Thymus (tissue), 11 donors: Measurements from ENCODE around the gene KLK2. TPM values are rescaled to one million over a fixed set of nuclear protein-coding genes. Genes with fewer than 3 reads are reported as not detected.

Experiments used
- DNase-seq, 9 donors: peaks; one replicate each; pipeline ENCODE4 v3.0.0-alpha.2; 2013; ENCODE audit warnings: low spot score in 9 of 9, low read depth in 6 of 9, missing footprints in 1 of 9
- H3K27ac ChIP-seq, 2 donors: one replicate each; pipeline ENCODE4 v1.5.1; 2013; ENCODE audit warnings: control low read depth in 1 of 2, low read depth in 1 of 2, low read length in 1 of 2, mild to moderate bottlenecking in 1 of 2, moderate library complexity in 1 of 2
- H3K27me3 ChIP-seq, 2 donors: one replicate each; pipeline ENCODE4 v1.5.1; 2013; ENCODE audit warnings: low read length in 1 of 2; ENCODE audit not compliant: control insufficient read depth in 2 of 2, insufficient read depth in 1 of 2
- H3K36me3 ChIP-seq, 2 donors: one replicate each; pipeline ENCODE4 v1.5.1; 2013; ENCODE audit warnings: low read length in 1 of 2, mild to moderate bottlenecking in 1 of 2, moderate library complexity in 1 of 2; ENCODE audit not compliant: control insufficient read depth in 2 of 2, insufficient read depth in 2 of 2
- H3K4me1 ChIP-seq, 2 donors: one replicate each; pipeline ENCODE4 v1.5.1; 2013; ENCODE audit warnings: low read length in 2 of 2; ENCODE audit not compliant: control insufficient read depth in 2 of 2, insufficient read depth in 2 of 2
- H3K4me3 ChIP-seq, 2 donors: one replicate each; pipeline ENCODE4 v1.5.1; 2013; ENCODE audit warnings: low read length in 2 of 2, control low read depth in 1 of 2, mild to moderate bottlenecking in 1 of 2
- H3K9me3 ChIP-seq, 2 donors: one replicate each; pipeline ENCODE4 v1.5.1; 2013; ENCODE audit warnings: low read length in 1 of 2, mild to moderate bottlenecking in 1 of 2; ENCODE audit not compliant: control insufficient read depth in 2 of 2, insufficient read depth in 1 of 2
- WGBS: extraction: QIAGEN DNeasy Blood & Tissue Kit; methylation state at CpG from one replicate; pipeline ENCODE4 v1.1.7; 2013; 5-methylcytosine and 5-hydroxymethylcytosine counted together
- polyA plus RNA-seq: library from polyadenylated mRNA; stranded (reverse); fragments of 200-250 nt; gene quantifications from one replicate; pipeline ENCODE4 v1.2.3, GENCODE V29; 2013
- total RNA-seq: library from RNA; stranded (reverse); fragments of 120-200 nt; gene quantifications from one replicate; pipeline ENCODE4 v1.2.4, GENCODE V29; 2013
- donor health status: healthy.

KLK2 gene
- total and polyA plus RNA-seq, 2 donors: under 0.01 to 0.50 TPM

DNA sequence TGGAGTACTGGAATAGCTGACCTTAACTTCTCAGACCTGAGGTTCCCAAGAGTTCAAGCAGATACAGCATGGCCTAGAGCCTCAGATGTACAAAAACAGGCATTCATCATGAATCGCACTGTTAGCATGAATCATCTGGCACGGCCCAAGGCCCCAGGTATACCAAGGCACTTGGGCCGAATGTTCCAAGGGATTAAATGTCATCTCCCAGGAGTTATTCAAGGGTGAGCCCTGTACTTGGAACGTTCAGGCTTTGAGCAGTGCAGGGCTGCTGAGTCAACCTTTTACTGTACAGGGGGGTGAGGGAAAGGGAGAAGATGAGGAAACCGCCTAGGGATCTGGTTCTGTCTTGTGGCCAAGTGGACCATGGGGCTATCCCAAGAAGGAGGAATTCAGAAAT, 12.2 kb upstream of the KLK2 start:
- Histone ChIP-seq H3K4me3 (no peak overlapping the region), H3K27me3 (peaks cover 0 to 12% of the 10 kb centered on the region in 2 donors), H3K27ac (no peak overlapping the region), H3K4me1 (no peaks in the 10 kb centered on the region), H3K9me3 (no peaks in the 10 kb centered on the region), H3K36me3 (no peaks in the 10 kb centered on the region)
- no peak for DNase-seq
- WGBS: 87% methylated on average over 5 of the region's 5 CpGs

- Histone ChIP-seq H3K36me3 (no peaks in the 10 kb centered on the region), H3K27ac (no peak overlapping the region), H3K9me3 (no peaks in the 10 kb centered on the region), H3K4me3 (no peak overlapping the region), H3K4me1 (no peaks in the 10 kb centered on the region), H3K27me3 (peaks cover 0 to 12% of the 10 kb centered on the region in 2 donors)
- DNase-seq: no peak
- WGBS: 74% methylated on average over 7 of the region's 7 CpGs
These were observed 11.5 kb upstream of the KLK2 start for GRCh38 chr19:50861496-50862286.

- DNase-seq: no peak
- Histone ChIP-seq H3K4me1 (no peaks in the 10 kb centered on the region), H3K36me3 (no peaks in the 10 kb centered on the region), H3K9me3 (no peaks in the 10 kb centered on the region), H3K27ac (no peak overlapping the region), H3K27me3 (peaks cover 0 to 1% of the 10 kb centered on the region in 2 donors), H3K4me3 (no peak overlapping the region)
- 94% methylated on average over 4 of the region's 4 CpGs for WGBS
These were observed 3.8 kb upstream of the KLK2 start for GRCh38 chr19:50869479-50869878.

DNA sequence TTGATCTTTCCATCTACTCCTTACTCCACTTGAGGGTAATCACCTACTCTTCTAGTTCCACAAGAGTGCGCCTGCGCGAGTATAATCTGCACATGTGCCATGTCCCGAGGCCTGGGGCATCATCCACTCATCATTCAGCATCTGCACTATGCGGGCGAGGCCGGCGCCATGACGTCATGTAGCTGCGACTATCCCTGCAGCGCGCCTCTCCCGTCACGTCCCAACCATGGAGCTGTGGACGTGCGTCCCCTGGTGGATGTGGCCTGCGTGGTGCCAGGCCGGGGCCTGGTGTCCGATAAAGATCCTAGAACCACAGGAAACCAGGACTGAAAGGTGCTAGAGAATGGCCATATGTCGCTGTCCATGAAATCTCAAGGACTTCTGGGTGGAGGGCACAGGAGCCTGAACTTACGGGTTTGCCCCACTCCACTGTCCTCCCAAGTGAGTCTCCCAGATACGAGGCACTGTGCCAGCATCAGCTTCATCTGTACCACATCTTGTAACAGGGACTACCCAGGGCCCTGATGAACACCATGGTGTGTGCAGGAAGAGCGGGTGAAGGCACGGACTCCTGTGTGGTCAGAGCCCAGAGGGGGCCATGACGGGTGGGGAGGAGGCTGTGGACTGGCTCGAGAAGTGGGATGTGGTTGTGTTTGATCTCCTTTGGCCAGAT, 2.7 kb upstream of the KLK2 start:
- Histone ChIP-seq H3K27ac (no peak overlapping the region), H3K4me3 (no peak overlapping the region), H3K27me3 (peaks cover 0 to 8% of the 10 kb centered on the region in 2 donors), H3K4me1 (no peaks in the 10 kb centered on the region), H3K9me3 (no peaks in the 10 kb centered on the region), H3K36me3 (no peaks in the 10 kb centered on the region)
- DNase-seq: no peak
- WGBS: 61% methylated on average over 26 of the region's 26 CpGs

- Histone ChIP-seq H3K36me3 (no peaks in the 10 kb centered on the region), H3K27me3 (peaks cover 0 to 15% of the 10 kb centered on the region in 2 donors), H3K27ac (no peak overlapping the region), H3K4me3 (no peak overlapping the region), H3K9me3 (no peaks in the 10 kb centered on the region), H3K4me1 (no peaks in the 10 kb centered on the region)
- no peak for DNase-seq
- 86% methylated on average over 5 of the region's 5 CpGs for WGBS
These were observed 972 bp downstream of the KLK2 start for GRCh38 chr19:50874211-50874610.

- H3K4me1 ChIP-seq: no peaks in the 10 kb centered on the region
- peaks cover 0 to 15% of the 10 kb centered on the region in 2 donors for H3K27me3 ChIP-seq
- 45% methylated on average over 9 of the region's 9 CpGs for WGBS
These were observed 2.7 kb downstream of the KLK2 start for GRCh38 chr19:50875795-50876422.

DNA sequence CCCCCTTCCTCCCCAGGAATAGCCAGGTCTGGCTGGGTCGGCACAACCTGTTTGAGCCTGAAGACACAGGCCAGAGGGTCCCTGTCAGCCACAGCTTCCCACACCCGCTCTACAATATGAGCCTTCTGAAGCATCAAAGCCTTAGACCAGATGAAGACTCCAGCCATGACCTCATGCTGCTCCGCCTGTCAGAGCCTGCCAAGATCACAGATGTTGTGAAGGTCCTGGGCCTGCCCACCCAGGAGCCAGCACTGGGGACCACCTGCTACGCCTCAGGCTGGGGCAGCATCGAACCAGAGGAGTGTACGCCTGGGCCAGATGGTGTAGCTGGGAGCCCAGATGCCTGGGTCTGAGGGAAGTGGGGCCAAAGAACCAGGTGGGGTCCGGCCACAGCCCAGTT, 3.2 kb downstream of the KLK2 start:
- no peaks in the 10 kb centered on the region for H3K9me3 ChIP-seq
- DNase-seq: no peak
- no peak overlapping the region for H3K4me3 ChIP-seq
- no peak overlapping the region for H3K27ac ChIP-seq
- H3K27me3 ChIP-seq: peaks cover 0 to 15% of the 10 kb centered on the region in 2 donors
- 84% methylated on average over 7 of the region's 7 CpGs for WGBS
- H3K4me1 ChIP-seq: no peaks in the 10 kb centered on the region
- H3K36me3 ChIP-seq: no peaks in the 10 kb centered on the region

More at GRCh38 chr19:50875795-50876422, 2.7 kb downstream of the KLK2 start:
- Histone ChIP-seq H3K4me3 (no peak overlapping the region), H3K36me3 (no peaks in the 10 kb centered on the region), H3K9me3 (no peaks in the 10 kb centered on the region), H3K27ac (no peak overlapping the region)
- no peak for DNase-seq

- Histone ChIP-seq H3K4me1 (no peaks in the 10 kb centered on the region), H3K9me3 (no peaks in the 10 kb centered on the region), H3K27ac (no peak overlapping the region), H3K27me3 (peaks cover 0 to 15% of the 10 kb centered on the region in 2 donors), H3K36me3 (no peaks in the 10 kb centered on the region), H3K4me3 (no peak overlapping the region)
- no peak for DNase-seq
- 33% methylated on average over 8 of the region's 8 CpGs for WGBS
These were observed 4.1 kb downstream of the KLK2 start for GRCh38 chr19:50877338-50877737.

- 76% methylated on average over 5 of the region's 5 CpGs for WGBS
- Histone ChIP-seq H3K27me3 (peaks cover 0 to 15% of the 10 kb centered on the region in 2 donors), H3K27ac (no peak overlapping the region), H3K4me3 (no peak overlapping the region), H3K36me3 (no peaks in the 10 kb centered on the region), H3K4me1 (no peaks in the 10 kb centered on the region), H3K9me3 (no peaks in the 10 kb centered on the region)
- DNase-seq: no peak
These were observed 5.6 kb downstream of the KLK2 start for GRCh38 chr19:50878851-50879250.
